MM.1S (cell line): ENCODE data around the gene DNAJB6.

Experiments used
- DNase-seq: peaks from one replicate; pipeline ENCODE4 v3.0.0-alpha.2; 2015
- H2AFZ ChIP-seq: fragments of 300-600 bp; sonication (generic); 2 replicates; pipeline ENCODE4 v1.6.0; 2016; ENCODE audit warnings: antibody characterized with exemption, low read length
- H3F3A ChIP-seq: fragments of 300-600 bp; sonication (generic); 2 replicates; pipeline ENCODE4 v1.6.1; 2016; ENCODE audit warnings: mild to moderate bottlenecking, antibody characterized with exemption, low read length, moderate library complexity, mixed read lengths; ENCODE audit not compliant: insufficient read depth
- H3K27ac ChIP-seq: fragments of 300-600 bp; sonication (generic); 2 replicates; pipeline ENCODE4 v1.5.1; 2016; ENCODE audit warnings: mild to moderate bottlenecking, low read length
- H3K27me3 ChIP-seq: fragments of 300-600 bp; sonication (generic); replicated peaks from 2 replicates; pipeline ENCODE4 v1.6.0; 2016; ENCODE audit warnings: low read length; ENCODE audit not compliant: insufficient read depth
- H3K36me3 ChIP-seq: fragments of 300-600 bp; sonication (generic); replicated peaks from 2 replicates; pipeline ENCODE4 v1.6.1; 2016; ENCODE audit warnings: mild to moderate bottlenecking, low read length, mixed read lengths; ENCODE audit not compliant: insufficient read depth
- H3K4me1 ChIP-seq: fragments of 300-600 bp; sonication (generic); 2 replicates; pipeline ENCODE4 v1.6.1; 2016; ENCODE audit warnings: low read length, mixed read lengths
- H3K4me2 ChIP-seq: fragments of 300-600 bp; sonication (generic); 2 replicates; pipeline ENCODE4 v1.6.0; 2016; ENCODE audit warnings: low read depth, low read length
- H3K4me3 ChIP-seq: fragments of 300-600 bp; sonication (generic); 2 replicates; pipeline ENCODE4 v1.5.1; 2016; ENCODE audit warnings: low read length, mixed read lengths
- H3K79me2 ChIP-seq: fragments of 300-600 bp; sonication (generic); 2 replicates; pipeline ENCODE4 v1.6.1; 2016; ENCODE audit warnings: mixed run types, low read length, mixed read lengths
- H3K9ac ChIP-seq: fragments of 300-600 bp; sonication (generic); 2 replicates; pipeline ENCODE4 v1.6.1; 2016; ENCODE audit warnings: low read length, mixed read lengths
- H3K9me2 ChIP-seq: fragments of 300-600 bp; sonication (generic); replicated peaks from 2 replicates; pipeline ENCODE4 v1.6.1; 2016; ENCODE audit warnings: mild to moderate bottlenecking, low read length, mixed read lengths; ENCODE audit not compliant: insufficient read depth
- H3K9me3 ChIP-seq: fragments of 300-600 bp; sonication (generic); replicated peaks from 2 replicates; pipeline ENCODE4 v1.6.1; 2016; ENCODE audit warnings: mild to moderate bottlenecking, low read length, mixed read lengths; ENCODE audit not compliant: insufficient read depth
- H4K20me1 ChIP-seq: fragments of 300-600 bp; sonication (generic); 2 replicates; pipeline ENCODE4 v1.6.1; 2016; ENCODE audit warnings: mild to moderate bottlenecking, low read length, moderate library complexity, mixed read lengths; ENCODE audit not compliant: insufficient read depth
- CTCF ChIP-seq: fragments of 300-600 bp; sonication (generic); IDR thresholded peaks from 2 replicates; pipeline ENCODE4 v1.5.1; 2016; ENCODE audit warnings: antibody characterized with exemption, low read length, mixed read lengths
- EZH2 ChIP-seq: fragments of 300-600 bp; sonication (generic); optimal IDR thresholded peaks from 2 replicates; pipeline ENCODE3; 2017; ENCODE audit warnings: low read depth, mild to moderate bottlenecking, antibody characterized with exemption, low read length, mixed read lengths
- EZH2phosphoT487 ChIP-seq: fragments of 300-600 bp; sonication (generic); IDR thresholded peaks from 2 replicates; pipeline ENCODE4 v1.6.1; 2018; ENCODE audit warnings: antibody characterized with exemption, low read length

DNAJB6 gene

GRCh38 chr7:157439149-157439548, 102.3 kb downstream of the DNAJB6 start:
- Histone ChIP-seq H3K4me3 (no peak overlapping the region), H3K79me2 (no peaks in the 10 kb centered on the region)

GRCh38 chr7:157439761-157440160, 103.0 kb downstream of the DNAJB6 start:
- TF ChIP-seq EZH2phosphoT487 (no peak), CTCF (no peak)
- Histone ChIP-seq H3K27ac (no peak overlapping the region), H3K9me3 (no peaks in the 10 kb centered on the region), H3K27me3 (peaks cover 52% of the 10 kb centered on the region), H3K4me1 (no peaks in the 10 kb centered on the region), H3K9ac (no peak overlapping the region), H2AFZ (no peak overlapping the region), H3K9me2 (no peaks in the 10 kb centered on the region), H3F3A (no peaks in the 10 kb centered on the region), H4K20me1 (no peaks in the 10 kb centered on the region), H3K79me2 (no peaks in the 10 kb centered on the region), H3K36me3 (no peaks in the 10 kb centered on the region), H3K4me2 (no peak overlapping the region), H3K4me3 (no peak overlapping the region)
- DNase-seq, result no peak

More at GRCh38 chr7:157439149-157439548, 102.3 kb downstream of the DNAJB6 start:
- Histone ChIP-seq H3K36me3 (no peaks in the 10 kb centered on the region), H3K4me1 (no peaks in the 10 kb centered on the region), H3K27ac (no peak overlapping the region), H4K20me1 (no peaks in the 10 kb centered on the region), H3K9me2 (no peaks in the 10 kb centered on the region), H3K4me2 (no peak overlapping the region), H3K9ac (no peak overlapping the region), H3K9me3 (no peaks in the 10 kb centered on the region), H2AFZ (no peak overlapping the region), H3F3A (no peaks in the 10 kb centered on the region), H3K27me3 (peaks cover 52% of the 10 kb centered on the region)
- no peak for TF ChIP-seq CTCF
- TF ChIP-seq EZH2phosphoT487, result no peak
- no peak for TF ChIP-seq EZH2
- DNase-seq, result no peak

GRCh38 chr7:157440346-157441022, 103.7 kb downstream of the DNAJB6 start:
- no peak for TF ChIP-seq EZH2
- TF ChIP-seq CTCF, result no peak
- no peak for TF ChIP-seq EZH2phosphoT487
- Histone ChIP-seq H3K9me2 (no peaks in the 10 kb centered on the region), H3K4me2 (no peak overlapping the region)

More at GRCh38 chr7:157440346-157441022, 103.7 kb downstream of the DNAJB6 start:
- no peaks in the 10 kb centered on the region for H3F3A ChIP-seq
- H3K27ac ChIP-seq, result no peak overlapping the region
- no peaks in the 10 kb centered on the region for H3K4me1 ChIP-seq
- H3K9ac ChIP-seq, result no peak overlapping the region
- DNase-seq, result no peak
- H3K79me2 ChIP-seq, result no peaks in the 10 kb centered on the region
- no peak overlapping the region for H2AFZ ChIP-seq
- no peaks in the 10 kb centered on the region for H3K36me3 ChIP-seq
- H3K4me3 ChIP-seq, result no peak overlapping the region
- H4K20me1 ChIP-seq, result no peaks in the 10 kb centered on the region
- H3K9me3 ChIP-seq, result no peaks in the 10 kb centered on the region
- peaks cover 55% of the 10 kb centered on the region for H3K27me3 ChIP-seq
